ENCODE results near the gene DDB1.

DDB1 gene

DNA sequence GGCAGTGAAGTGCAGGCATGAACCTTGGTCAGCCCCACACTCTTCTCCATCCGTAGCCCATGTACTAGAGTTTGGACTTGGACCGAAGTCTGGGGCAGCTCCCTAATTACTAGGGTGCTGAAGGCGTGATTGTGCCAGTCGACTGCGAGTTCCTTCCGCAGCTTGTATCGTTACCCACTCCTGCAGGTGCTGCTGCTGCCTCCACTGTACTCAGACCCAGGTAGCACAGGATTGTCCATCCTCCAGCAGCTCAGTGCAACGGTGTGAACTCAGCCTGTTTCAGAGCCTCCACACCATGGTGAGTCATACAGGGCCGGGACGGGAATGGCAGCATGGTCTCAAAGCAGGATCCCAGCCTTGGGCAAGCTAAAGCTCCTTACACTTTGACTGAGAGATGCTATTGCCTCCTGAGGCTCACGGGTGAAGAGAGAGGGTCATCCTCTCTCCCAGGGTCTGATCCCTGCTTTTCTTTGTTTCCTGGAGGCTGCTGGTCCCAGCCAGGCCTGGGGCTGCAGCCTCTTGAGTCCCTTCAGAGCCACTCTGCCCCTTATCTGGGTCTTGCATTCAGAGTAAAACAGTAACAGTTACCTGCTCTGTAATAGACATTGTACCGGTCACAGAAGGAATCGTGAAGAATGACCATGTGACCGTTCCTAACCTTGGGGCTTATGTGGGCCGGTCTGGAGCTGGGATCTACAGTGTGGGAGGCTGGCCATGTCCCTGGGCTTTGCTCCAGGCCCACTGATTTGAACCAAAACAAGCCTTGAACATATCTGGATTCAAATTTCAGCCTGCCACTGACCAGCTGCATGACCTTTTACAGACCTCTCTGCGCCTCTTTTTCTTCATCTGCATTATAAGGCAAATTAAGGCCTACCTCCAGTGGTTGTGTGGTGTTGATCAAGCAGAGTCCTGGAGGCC, 1.8 kb upstream of the DDB1 start:
- DNase-seq: no peak

DNA sequence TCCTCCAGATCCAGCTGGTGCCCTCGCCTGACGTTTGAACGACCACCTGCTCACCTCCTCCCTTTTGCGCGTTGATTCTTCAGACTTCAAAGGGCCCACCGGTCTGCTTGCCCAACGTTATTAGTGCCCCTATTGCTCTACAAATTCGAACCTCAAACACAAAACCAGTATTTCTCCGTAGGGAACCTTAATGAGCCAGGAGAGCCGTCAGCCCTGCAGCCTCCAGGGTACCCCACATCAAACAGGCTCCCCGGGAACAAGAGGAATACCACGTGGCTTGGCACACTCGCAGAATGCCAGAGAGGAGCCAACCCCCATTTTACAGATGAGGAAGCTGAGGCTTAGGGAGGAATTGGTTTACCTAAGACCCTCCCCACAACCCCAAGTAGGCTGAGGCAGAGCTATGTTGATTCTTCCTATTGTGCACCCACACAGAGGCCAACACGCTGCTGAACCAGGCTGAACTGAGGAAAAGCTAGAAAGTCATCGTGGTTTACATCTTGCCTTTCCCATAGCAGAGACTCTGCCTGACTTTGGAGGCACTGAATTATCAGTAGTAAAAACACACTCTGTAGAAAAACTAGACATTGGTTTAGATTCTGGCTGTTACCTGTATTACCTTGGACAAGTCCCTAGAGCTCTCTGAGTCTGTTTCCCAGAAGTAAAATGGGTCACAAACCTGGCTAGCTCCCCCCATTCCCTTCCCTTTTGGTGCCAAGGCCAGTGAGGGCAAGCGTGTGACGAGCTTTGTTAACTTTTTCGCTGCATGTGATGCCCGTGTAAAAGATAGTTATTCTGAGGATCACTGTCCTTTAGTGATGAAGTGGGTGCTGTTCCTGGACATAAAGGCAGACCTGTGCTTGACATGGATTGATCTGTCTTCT, 887 bp upstream of the DDB1 start:
- DNase-seq: no peak

DNA sequence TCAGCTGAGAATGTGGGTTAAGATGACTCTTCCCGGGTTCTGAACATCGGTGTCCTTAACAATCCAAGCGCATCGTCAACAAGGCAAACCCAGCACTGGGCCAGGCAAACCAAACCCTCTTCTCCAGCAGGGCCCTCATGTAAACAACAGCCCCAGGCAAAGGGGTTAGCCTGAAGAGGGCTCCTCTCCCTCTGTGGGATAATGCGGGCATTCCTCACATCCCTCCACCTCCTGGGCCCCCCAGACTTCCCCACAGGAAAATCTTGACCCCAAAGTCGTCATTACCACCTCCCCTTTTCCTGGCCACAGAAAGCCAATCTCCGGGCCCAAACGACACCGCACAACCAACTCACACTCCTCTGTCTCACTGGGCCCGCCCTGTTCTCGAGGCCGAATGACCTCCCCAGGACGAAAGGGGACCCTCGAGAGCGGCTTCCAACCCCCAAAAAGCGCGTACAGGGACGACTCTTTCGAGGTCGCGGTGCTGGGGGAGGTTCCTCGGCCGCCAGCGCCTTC, 566 bp downstream of the DDB1 start:
- DNase-seq: no peak

DNA sequence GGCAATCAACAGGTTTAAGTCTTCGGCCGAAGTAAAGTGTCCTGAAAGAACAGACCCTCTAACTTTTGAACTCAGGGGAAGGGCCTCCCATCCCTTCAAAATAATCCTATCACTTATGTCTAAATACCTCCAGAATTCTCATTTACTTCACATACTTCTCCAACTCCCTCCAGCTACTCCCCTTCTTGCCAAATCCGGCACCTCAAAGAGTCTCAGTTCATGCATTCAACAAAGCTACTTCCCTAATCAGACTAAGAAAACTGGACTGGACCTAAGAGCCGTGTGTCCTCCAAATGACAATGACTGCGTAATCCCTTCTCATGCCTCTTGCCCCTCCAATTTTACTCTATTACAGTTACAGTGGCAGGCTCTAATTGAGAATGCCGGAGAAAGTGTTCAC, 1.3 kb downstream of the DDB1 start:
- DNase-seq: no peak

DNA sequence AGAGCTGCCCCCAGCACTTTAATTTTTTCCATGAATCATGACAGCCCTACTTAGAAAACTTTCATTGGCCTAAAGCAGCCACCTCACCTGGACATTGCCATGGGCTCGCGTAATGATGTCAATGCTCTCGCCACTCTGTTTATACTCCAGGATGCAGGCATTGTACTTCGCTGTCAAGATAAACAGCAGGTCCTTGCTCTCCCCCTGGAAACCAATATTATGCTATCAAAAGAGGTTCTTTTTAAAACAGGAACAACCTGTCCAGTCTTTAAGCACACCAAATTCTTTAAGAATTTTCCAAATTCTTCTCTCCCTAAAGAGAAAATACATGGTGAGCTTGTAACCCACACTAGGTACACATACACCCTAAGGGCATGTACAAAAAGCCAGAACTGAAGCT, 3.0 kb downstream of the DDB1 start:
- DNase-seq: no peak

DNA sequence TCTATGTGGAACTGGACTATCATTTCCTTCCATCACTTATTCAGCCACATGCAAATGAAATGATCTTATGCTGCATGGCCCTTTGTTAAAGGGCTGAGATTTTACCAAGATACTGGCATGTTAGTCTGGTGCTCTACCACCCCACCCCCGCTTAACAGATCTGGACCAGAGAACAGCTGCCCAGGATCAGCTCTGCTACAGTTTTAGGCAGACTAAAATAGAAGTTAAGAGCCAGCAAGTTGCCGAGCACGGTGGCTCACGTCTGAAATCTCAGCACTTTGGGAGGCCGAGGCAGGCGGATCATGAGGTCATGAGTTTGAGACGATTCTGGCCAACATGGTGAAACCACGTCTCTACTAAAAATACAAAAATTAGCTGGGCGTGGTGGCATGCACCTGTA, 4.6 kb downstream of the DDB1 start:
- no peak for DNase-seq

DNA sequence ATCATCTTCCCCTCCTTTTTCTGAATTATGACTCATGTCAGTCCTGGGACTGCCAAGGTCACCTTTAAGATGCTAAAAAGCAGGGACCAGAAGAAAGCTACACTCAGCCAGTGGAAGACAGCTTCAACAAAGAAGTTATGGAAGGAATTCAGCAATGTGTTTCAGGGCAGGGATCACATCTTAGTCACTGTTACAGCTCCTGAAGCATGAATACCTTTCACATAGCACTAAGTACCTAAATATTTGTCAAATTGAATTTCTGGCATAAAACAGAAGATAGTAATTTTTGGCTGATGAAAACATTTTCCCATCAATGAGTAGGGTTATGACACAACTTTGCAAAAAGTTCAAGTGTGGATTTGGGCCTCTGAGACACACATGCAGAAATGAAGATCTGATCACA, 5.2 kb downstream of the DDB1 start:
- DNase-seq: no peak

DNA sequence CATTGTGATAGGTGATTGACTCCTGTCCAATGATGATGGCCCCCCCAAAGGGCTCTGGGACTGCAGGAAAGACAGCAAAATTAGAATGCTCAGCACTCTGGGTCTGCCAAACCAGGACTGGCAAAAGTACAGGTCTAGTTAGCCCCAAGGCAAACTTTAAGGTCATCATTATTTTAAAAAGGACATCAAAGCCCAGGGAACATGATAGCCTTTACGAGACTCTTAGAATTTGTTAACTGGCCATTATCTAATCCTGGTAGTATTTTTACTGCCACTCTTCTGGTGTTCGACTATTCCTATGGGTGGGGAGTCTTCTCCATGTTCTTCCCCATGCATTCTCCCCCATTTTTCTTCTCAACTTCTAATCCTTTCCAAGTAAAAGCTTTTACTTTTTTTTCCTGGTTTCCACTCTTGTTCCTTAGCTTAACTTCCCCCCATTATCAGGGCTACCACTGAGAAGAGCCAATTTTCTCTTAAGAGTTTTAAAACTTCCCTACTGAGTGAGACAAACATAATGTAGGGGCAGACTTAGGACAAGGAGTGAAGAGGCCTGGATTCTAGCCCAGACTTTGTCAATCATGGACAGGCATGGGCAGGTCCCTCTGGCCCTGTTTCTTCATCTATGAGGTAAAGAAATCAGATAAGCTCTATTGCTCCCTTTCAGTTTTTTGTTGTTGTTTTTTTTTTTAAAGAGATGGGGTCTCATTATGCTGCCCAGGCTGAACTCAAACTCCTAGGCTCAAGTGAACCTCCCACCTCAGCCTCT, 7.1 kb downstream of the DDB1 start:
- no peak for DNase-seq

DNA sequence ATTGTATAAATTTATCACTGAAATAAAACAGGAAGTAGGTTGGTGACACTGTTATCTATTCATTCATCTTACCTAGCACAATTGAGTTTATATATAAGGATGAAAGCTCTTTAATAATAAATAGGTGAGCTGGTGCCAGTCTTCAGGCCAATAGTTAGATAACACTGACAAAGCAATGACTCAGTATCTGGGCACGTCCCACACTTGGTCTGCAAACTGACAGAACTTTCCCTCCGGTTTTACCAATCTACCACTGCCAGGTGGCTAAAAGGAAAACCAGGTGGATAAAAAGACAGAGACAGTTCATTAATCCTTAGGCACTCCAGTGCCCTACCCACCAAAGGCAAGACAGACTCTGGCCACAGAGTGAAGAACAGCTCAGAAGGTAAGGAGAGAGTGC, 17.6 kb downstream of the DDB1 start:
- no peak for DNase-seq

DNA sequence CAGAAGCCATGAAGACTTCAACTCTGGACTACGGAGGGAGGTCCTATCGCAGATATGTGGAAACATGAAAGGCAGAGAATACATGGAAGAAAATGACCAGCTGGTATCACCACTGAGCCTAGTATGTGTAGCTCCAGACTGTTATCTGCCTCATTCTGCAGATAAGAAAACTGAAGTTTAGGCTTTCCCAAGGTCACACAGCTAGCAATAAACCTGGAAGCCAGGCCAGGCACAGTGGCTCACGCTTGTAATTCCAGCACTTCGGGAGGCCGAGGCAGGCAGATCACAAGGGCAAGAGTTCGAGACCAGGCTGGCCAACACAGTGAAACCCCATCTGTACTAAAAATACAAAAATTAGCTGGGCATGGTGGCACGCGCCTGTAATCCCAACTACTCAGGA, 22.2 kb downstream of the DDB1 start:
- DNase-seq: no peak

DNA sequence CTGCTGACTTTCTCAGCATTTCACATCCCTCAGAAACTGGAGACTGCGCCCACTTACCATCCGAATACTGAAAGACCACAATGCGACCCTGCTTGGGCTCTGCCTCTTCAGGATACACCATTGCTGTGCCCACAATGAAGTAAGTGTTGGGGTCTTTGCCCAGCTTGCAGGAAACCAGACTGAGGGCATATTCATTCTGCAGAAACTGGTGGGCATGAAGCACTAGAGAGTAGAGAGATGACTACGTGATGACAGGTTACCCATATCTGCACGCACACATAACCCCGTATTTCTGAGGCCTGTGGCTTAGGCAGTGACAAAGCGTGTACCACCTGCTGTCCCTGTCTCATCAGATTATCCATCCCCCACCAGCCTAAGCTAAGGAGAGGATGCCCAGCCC, 23.2 kb downstream of the DDB1 start:
- DNase-seq: no peak

DNA sequence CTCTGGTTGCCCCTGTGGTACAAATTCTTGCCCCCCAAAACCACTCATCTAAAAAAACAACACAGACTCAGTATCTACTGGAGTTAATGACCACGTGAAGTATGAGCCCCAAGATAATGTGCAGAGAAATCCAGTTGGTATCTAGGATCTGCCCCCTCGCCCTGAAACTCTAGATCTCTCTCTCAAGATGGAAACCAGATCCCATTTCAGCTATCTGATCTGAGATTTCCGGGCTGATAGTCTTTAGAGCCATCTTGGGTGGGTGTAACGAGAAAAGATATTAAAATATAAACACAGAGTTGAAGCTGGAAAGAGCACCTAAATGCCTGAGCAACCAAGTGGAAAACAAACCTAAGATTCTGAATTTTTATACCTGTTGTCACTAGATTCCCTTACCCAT, 23.8 kb downstream of the DDB1 start:
- DNase-seq: no peak

DNA sequence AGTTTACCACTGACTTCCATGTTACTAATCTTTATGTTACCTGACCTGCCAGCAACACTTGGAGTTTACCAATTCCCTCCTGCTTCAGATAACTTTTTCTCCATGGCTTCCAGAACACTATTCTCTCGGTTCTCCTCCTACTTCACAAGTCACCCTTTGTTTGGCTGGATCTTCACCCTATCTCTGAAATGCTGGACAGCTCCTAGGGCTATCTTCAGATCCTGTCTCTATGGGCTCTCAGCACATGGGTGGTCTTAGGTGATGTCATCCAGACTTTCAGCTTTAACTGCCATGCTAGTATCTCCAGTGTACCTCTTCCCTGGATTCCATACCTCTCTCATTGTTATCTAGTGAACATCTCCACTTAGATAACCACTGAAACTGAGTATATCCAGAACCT, 25.6 kb downstream of the DDB1 start:
- DNase-seq: no peak

DNA sequence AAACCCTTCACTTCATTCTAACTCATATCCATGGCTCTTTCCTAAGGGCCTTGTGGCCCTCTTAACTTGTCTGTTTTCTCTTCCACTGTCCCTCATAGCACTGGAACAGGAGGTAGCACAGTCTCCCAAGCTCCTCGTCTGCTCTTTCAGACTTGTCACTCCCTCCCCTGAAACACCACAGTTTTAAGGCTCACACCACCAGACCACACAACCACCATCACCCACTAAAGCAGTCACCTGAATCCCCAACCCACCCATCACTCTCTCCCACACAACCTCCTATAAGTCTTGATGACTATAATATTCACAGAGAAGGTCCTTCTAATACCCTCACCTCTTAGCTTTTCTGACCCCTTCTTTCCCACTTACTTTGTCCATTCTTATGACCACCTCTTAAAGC, 26.7 kb downstream of the DDB1 start:
- no peak for DNase-seq

DNA sequence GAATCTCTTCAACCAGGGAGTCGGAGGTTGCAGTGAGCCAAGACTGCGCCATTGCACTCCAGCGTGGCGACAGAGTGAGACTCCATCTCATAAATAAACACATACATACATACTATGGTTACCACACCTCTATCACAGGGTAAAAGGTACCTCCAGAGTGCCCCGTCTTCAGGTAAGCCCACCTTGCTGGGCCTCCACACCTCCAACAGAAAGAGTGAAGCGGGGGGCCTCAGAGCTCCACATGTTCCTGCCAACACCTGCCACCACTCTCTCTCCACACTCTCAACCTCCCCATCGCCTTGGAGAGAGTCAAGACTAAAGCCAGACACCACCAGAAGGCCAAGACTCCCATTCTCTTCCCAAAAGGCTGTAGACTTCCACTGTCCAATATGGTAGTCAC, 27.5 kb downstream of the DDB1 start:
- no peak for DNase-seq

DNA sequence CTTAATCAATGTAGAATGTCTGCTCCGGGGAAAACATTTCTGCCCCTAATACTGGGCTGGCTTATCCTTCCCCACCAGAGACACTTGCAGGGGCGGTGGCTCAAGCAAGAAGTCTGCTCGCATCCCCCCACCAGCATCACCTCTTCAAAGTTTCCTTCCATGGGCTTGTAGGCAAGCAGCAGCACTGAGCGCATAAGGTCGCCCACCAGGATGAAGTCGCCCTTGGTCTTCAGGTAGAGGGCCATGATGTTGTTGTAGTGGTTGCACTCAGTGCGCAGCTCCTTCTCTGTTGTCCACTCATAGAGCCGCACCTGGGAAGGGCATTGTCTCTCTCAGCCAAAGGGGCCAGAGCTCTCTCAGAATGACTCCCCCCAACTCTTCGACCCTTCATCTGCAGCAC, 29.2 kb downstream of the DDB1 start:
- no peak for DNase-seq

DNA sequence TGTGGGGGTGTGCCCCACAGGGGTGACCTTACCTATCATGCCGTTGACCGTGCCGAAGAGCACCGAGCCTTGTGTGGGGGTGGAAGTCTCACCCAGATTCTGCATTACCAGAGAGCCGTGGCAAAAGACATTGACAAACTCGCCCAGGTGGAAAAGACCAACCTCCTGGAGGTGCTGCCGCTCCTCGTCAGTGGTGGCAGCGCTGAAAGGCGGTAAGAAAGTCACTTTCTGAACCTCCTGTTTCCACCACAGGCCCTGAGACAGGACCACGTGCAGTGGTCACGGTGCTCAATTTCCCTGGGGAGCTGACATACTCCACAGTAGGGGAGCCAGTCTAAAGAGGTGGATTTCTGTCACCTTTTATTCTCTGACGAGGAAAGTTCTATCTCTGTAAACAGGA, 30.4 kb downstream of the DDB1 start:
- no peak for DNase-seq

DNA sequence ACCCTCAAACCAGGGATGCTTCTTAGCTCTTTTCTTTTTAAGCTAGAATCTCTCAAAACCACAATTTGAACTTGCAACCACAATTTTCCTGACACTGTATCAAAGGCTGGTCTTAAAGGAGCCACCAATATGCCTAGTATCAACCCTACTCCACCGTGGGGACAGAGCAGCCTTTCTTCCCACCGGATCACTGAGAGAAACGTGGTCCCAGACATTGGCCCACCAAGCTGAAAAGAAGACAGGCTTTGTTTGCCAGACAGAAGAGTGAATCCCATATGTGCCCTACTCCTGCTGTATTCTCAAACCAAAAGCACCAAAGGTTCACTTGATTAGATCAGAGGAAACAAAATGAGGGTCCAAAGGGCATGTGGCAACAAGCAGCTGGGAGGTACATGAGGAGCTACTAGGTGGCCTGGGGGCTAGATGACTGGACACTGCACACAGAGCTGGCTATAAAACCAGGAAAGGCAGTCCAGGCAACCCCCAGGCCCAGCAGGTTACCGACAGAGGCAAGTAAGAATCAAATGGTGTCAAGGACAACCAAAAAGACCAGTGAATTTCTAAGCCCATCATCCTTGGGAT, 34.2 kb downstream of the DDB1 start:
- no peak for DNase-seq

DNA sequence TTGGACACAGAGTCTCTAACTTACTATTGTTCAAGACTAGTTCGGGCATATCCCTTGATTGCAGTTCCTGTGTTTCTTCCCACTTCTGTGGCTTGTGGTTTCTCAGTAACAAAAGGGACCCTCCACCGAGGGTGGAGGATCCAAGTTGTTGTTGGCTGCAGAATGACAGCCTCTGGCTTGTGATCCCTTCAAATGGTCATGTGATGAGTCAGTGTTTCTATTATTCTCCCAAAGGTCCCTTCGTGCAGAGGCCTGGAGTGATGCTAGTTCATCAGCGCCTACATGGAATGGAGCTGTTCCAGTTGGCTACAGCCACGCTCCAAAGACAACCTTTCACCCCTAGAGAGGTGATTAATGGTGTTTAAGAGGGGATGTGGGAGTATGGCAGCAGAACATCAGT, 35.2 kb downstream of the DDB1 start:
- no peak for DNase-seq

DNA sequence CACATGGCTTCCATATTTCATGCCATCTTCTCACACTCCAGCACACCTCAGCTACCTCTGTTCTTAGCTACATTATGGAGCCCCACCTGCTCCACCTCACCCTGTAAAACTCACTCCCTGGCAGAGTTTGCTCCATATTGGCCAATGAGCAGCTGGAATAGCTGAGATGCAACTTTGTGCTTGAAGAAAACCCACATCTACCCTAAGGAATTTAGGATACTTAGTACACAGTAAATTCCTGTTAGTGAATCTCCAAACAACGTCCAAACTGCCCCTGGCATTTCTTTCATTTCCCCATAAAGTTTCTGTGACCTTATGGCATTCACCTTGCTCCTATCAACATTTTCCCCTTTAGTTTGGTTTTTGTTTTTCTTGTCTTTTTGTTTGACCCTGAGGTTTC, 35.6 kb downstream of the DDB1 start:
- DNase-seq: no peak

DNA sequence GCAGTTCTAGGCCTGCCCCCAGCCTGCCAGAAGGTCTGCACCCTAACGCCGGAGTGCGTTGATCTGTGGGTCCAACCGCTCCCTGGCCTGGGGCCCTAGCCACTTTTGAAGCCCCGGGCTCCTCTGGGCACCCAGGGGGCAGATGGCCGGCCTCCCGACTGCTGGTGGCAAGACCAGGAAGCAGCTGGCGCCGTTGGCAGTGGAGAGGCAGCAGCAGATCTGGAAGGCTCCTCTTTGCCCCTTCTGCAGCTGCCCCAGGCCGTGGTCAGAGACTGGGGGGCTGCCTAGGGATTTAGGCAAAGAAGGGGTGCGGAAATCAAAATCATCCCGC, 37.3 kb downstream of the DDB1 start:
- DNase-seq: no peak

DNA sequence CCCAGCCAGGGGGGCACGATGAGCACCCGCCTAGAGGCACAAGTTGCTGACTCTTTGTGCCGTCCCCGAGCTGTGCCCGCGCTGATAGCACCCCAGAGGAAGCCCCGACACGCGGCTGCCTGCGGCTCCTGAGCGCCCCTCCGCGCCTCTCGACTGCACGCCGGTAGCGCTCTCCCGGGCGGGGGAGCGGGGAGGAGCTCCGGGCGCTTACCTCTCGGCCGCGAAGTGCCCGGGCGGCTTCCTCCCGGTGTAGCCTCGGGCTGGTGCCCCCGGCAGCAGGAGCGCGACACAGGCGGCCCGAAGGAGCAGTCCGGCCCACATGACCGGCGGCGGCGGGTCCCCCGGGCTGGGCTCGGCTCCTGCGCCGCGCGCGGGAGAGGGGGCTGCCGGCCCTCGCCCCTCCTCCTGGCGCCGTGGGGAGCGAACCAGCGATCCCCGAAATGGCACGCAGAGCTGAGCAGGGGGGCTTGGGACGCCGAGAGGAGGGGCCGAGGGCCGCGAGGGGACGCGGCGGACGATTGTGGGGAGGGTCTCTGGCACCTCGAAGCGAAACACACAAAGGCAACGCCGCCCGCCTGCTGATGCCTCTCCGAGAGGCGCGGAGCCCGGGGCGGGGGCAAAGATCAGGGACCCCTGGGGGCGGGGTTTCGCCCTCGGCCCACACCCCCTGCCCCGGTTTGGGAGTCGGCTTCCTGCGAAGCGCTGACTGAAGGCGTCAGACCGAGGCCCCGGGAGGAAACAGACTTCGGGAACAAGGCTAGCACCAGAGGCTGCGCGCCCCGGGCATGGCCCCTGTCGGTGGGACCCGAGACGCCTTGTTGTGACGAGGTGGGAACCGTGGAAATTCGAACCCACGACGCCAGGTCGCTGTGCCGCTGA, 37.9 kb downstream of the DDB1 start, which contains the start of gene VWCE:
Gene VWCE, minus strand, starts transcription at position 600 of the 879 bp plus-strand sequence. Its CDS starts 279 bp downstream, at position 321.
- peak; percentile 47 for DNase-seq

Measured in NCI-H748 treated with DMSO at 0.1 percent for 48 hours (cell line).